GM12874 (cell line): ENCODE measurements around the gene PARD3B.

ENCODE experiments used
- TF ChIP-seq, protein P1 (sequence below): IDR thresholded peaks from 2 replicates; pipeline ENCODE4 v1.5.1; 2011; ENCODE audit warnings: low read depth, mild to moderate bottlenecking, control low read depth, low read length, moderate library complexity; ENCODE audit not compliant: insufficient read depth

PARD3B gene

DNA sequence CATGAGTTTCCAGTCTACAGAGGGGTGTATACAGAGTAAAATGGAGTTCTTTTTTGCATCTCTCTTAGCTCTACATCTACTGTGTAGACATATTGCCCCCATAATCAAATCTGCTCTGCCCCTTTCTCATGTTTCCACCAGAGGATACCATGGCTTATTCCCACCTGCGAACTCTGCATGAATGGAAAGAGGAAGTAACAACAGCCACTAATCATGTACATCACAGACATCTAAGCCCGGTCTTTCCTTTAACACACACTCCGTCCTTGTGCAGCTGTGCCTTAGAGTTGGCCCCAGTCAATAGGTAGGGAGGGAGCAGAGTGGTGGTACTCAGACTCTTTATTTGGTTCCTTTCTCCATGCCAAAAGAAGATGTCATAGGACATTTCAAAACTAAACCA is 989.7 kb downstream of the PARD3B start:
- TF ChIP-seq, protein P1, sequence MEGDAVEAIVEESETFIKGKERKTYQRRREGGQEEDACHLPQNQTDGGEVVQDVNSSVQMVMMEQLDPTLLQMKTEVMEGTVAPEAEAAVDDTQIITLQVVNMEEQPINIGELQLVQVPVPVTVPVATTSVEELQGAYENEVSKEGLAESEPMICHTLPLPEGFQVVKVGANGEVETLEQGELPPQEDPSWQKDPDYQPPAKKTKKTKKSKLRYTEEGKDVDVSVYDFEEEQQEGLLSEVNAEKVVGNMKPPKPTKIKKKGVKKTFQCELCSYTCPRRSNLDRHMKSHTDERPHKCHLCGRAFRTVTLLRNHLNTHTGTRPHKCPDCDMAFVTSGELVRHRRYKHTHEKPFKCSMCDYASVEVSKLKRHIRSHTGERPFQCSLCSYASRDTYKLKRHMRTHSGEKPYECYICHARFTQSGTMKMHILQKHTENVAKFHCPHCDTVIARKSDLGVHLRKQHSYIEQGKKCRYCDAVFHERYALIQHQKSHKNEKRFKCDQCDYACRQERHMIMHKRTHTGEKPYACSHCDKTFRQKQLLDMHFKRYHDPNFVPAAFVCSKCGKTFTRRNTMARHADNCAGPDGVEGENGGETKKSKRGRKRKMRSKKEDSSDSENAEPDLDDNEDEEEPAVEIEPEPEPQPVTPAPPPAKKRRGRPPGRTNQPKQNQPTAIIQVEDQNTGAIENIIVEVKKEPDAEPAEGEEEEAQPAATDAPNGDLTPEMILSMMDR: no peak

DNA sequence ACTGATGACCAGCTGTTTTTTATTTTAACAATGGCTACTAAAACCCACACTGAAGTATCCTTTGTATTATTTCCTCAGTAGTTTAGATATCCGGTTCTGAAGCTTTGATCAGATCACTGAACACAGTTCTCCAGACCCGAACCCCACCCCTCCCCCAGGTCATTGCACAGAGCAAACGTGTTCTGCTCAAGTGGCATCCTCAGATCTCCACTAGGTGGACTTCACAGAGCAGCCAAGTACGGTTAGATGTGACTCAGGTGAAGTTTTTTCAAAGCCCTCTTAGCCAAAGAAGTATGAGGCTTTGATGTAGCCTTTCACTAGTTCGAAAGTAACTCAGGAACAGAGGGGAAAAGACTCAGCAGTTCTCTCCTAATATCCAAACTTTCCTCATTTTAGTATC is 994.3 kb downstream of the PARD3B start:
- TF ChIP-seq, protein P1: no peak

DNA sequence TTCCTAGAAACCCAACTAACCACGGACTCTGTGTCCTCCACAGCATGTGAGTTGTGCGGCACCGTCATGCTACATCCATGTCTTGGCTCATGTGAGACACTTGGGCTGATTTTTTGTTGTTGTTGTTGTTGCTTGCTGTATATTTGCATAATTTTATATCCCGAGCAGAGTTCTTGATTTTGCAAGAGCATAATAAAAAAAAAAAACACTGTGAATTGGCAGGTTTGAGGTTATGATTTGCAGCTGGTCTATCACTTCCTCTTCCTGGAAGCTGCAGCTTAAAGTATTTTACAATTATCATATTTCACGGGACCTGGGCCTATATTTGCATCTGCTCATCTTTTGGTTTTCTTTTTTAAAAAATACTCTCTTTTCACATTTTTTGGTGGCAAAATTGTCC is 994.8 kb downstream of the PARD3B start:
- TF ChIP-seq, protein P1: no peak

DNA sequence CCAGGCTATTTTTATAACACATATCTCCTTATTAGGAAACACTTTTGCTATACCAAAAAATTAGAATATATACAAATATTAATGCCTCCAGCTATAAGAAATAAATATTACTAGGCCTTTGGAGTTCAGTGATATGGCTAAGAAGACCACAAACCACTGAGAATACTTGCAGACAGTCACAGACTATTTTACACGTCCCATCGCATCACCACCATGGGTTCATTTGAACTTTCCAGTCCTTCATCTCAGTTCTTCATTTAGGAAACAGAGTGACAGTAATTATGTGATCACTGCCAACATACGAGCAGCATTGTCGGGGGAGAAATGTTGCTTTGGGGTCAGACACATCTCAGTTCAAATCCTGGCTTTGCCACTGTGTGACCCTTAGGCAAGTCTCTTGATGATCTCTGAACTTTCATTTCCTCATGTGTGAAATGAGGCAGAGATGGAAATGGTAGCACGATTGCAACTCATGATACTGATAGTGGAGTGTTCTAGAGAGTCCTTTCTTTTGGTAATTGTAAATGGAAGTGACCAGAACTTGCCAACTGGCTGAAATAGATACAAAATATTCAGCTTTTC is 998.1 kb downstream of the PARD3B start:
- TF ChIP-seq, protein P1: no peak

DNA sequence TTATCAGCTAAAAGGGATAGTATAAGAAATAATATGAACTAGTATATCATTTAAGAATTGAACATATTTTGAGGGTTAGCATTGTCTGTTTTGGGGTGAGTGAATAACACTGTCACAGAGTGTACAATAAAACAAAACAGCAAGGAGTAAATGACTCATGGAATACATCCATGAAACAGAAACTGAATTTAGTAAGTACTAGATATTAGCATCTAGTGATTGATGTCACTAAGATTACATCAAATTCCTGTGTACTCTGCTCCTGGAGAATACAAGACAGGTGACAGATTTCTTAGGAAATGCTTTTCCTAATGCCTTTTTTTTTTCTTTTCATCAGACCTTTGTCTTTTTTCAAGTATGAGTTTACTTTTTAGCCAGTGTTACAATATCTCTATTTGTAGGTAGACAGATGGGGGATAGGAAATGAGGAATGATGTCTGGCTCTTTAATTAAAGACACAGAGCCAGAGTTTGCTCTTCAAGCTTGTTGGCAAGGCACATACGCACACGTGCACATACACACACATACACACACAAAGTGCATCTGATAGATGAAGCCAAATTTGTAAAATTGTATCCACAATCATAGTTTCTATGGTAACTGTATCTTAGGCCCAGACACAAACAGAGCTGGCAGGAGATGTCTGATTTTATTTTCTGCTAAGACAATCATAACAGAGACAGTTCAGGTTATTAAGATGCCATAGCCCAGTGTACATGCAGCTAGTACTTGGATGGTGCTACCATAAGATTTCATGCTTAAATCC is 998.8 kb downstream of the PARD3B start:
- TF ChIP-seq, protein P1: no peak

DNA sequence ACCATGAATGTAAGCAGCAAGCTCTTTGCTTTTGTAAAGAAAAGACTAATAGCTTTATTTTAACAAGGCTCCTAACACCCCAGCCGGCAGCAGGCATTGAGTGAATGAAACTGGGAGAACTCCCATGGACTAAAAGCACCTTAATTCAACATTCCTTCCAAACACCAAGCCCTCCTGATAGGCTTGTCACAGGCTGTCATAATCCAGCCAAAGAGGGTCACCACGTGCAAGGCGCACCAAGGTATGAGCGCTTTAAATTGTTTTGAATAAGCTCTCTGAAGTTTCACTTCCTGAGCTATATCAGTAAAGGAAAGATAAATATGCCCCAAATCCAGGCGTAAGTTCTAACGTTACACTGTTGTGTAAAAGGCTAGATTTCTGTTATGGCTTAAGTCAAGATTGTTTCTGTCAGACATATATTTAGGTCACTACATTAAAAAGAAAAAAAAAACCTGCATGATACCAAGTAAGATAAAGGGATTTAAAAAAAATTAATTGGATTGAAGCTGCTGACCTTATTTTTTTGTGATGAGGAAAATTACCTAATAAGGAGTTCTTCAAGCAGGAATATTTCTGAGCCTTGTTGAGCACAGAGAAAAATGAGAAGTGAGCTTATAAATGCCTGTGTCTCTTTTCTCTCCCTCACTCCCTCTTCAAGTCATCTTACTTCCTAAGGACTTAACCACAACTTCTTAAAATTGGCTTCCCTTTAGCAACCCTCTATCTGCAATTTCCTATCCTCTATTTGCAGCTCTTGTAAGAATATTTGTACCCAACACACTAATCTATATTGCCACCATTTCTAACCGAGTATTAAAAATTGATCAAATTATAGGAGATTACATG is 1000.9 kb downstream of the PARD3B start:
- TF ChIP-seq, protein P1: no peak

DNA sequence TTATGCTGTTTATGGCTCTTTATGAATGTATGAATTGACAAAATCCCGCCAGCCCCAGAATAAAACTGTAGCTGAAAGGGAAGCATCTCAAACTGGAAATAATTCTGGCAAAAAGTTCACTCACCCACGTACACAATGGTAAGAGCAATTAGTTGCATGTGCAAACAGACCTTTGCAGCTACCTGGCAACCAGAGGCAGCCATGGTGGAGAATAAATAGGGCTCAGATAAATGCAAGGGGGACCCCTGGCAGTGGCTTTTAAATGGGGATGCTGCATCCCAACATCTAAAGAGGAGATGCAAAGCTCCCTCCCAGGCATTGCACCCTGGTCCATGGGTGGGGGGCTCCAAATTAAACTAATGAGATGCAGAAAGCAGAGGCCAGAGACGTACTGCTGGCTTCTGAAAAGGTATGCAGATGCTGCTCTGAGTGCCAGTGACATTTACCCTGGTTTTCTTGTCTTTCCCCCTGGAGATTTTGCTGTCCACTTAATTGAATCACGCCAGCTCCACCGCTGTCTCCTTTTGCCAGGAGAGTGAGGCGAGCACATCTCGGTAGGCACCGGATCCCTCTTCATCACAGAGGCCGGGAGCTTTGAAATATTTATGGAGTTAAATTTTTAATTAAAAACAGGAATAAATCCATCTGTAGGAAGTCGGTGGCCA is 1010.4 kb downstream of the PARD3B start:
- TF ChIP-seq, protein P1: no peak
